ENCODE data around the gene NADK2. TPM values are rescaled to one million over a fixed set of nuclear protein-coding genes. Genes with fewer than 3 reads are reported as not detected.

Gene NADK2
- total RNA-seq, 1 experiment from 2014 or later = 12.2 TPM

DNA sequence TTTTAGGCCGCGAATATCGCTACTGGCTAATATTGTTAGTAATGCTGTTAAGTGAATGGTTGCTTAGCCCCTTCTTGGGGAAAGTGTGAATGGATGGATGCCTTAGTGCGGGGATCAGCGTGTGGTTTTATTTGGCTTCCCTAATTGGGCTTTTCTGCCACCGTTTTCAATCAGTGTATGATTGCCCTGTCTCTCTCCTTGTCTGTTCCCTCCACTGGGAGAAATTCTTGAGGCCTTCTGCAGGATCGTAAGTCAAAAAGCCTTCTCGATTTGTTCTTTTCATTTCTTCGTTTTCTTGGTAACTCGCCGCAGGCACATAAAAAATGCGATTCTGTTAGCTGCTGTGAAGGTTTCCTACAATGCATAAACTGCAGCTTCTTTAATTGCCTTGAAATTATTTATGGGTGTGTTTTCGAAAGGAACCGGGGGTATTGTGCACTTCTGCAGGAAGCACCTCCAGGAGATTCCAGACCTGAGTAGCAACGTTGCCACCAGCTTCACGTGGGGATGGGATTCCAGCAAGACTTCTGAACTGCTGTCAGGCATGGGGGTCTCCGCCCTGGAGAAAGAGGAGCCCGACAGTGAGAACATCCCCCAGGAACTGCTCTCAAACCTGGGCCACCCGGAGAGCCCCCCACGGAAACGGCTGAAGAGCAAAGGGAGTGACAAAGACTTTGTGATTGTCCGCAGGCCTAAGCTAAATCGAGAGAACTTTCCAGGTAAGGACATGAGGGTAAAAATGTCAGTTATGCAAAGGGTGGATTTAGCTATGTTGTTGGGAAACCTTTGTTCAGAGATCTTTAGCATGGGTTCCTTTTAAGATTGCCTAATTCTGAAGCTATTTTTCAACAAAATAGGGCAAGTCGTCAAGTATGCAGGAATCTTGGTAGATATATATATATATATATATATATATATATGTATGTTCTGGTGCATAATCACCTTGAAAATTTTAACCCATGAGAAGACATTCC lies 89.1 kb downstream of the NADK2 start:
- no peak overlapping the region for H3K23ac ChIP-seq (ENCODE audit: insufficient read length, low read depth, low read length)
- no peak overlapping the region for H3K4ac ChIP-seq (ENCODE audit: low read depth, low read length)
- no peaks in the 10 kb centered on the region for H3K4me1 ChIP-seq (ENCODE audit: insufficient read depth, low read length)
- Mint-ChIP-seq H3K9me3 (0 out of 5 replicates have a peak, but pooled peaks cover 0 to 3% of the 10 kb centered on the region in 2 experiments), H3K27ac (peak overlapping the region; percentile 43 to 92 (median 74)), H3K27me3 (ENCODE audit: low read depth) (no peaks in the 10 kb centered on the region), H3K36me3 (ENCODE audit: insufficient read depth in 1 of 3, low read depth in 3 of 3) (peaks cover 19 to 45% (median 42%) of the 10 kb centered on the region in 3 experiments; a peak in 6 of 7 replicates), H3K4me1 (peaks cover 21 to 32% of the 10 kb centered on the region in 2 experiments), H3K4me3 (peak overlapping the region; percentile 88 to 95)
- H3K4me2 ChIP-seq (ENCODE audit: insufficient read depth, insufficient read length, low read length) = peak overlapping the region; percentile 92
- H3K27ac ChIP-seq (ENCODE audit: insufficient read length, low read depth, low read length) = no peak overlapping the region
- no peak overlapping the region for H4K8ac ChIP-seq (replicated peaks; ENCODE audit: insufficient read length, low read depth, low read length)
- H2BK5ac ChIP-seq (ENCODE audit: insufficient read length, low read length) = no peak overlapping the region
- no CpG with 5 or more reads among the region's 24 CpGs for WGBS (ENCODE audit: extremely low coverage, insufficient read length, low lambda C conversion rate)
- no peak overlapping the region for H3K56ac ChIP-seq (ENCODE audit: insufficient read length, low read depth, low read length)
- no peak overlapping the region for H2BK12ac ChIP-seq (ENCODE audit: insufficient read length, low read depth, low read length)
- TF ChIP-seq, protein P1, sequence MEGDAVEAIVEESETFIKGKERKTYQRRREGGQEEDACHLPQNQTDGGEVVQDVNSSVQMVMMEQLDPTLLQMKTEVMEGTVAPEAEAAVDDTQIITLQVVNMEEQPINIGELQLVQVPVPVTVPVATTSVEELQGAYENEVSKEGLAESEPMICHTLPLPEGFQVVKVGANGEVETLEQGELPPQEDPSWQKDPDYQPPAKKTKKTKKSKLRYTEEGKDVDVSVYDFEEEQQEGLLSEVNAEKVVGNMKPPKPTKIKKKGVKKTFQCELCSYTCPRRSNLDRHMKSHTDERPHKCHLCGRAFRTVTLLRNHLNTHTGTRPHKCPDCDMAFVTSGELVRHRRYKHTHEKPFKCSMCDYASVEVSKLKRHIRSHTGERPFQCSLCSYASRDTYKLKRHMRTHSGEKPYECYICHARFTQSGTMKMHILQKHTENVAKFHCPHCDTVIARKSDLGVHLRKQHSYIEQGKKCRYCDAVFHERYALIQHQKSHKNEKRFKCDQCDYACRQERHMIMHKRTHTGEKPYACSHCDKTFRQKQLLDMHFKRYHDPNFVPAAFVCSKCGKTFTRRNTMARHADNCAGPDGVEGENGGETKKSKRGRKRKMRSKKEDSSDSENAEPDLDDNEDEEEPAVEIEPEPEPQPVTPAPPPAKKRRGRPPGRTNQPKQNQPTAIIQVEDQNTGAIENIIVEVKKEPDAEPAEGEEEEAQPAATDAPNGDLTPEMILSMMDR (conservative IDR thresholded peaks at IDR 0.05) = no peak
- peak overlapping the region; percentile 52; the same call in 1 of the 2 replicates for H3K14ac ChIP-seq (ENCODE audit: insufficient read depth, low read length)
- no peak overlapping the region for H2BK15ac ChIP-seq (ENCODE audit: low read depth, low read length)
- no peak for DNase-seq
- no peak overlapping the region for H2AK5ac ChIP-seq (ENCODE audit: insufficient read length, low read length)
- peaks cover 4% of the 10 kb centered on the region; the same call in 1 of the 2 replicates for H3K79me2 ChIP-seq (ENCODE audit: insufficient read depth, low read length)
- H3T11ph ChIP-seq (ENCODE audit: low read length) = no peak overlapping the region
- no peaks in the 10 kb centered on the region for H3K9me3 ChIP-seq (ENCODE audit: control insufficient read depth, low read depth, low read length)
- H3K18ac ChIP-seq (ENCODE audit: insufficient read length, low read depth, low read length) = no peak overlapping the region
- H3K23me2 ChIP-seq (ENCODE audit: insufficient read length, low read depth, low read length, poor library complexity, severe bottlenecking) = peaks cover 11% of the 10 kb centered on the region
- H4K5ac ChIP-seq (ENCODE audit: insufficient read length, low read depth, low read length) = no peak overlapping the region
- H4K91ac ChIP-seq (ENCODE audit: insufficient read length, low read depth, low read length) = no peak overlapping the region
- H3K79me1 ChIP-seq (ENCODE audit: insufficient read depth, low read depth, low read length, poor library complexity, severe bottlenecking) = peaks cover 8% of the 10 kb centered on the region
- no peak overlapping the region for H2BK20ac ChIP-seq (ENCODE audit: low read depth, low read length, poor library complexity, severe bottlenecking)
- H2BK120ac ChIP-seq (ENCODE audit: low read depth, low read length, poor library complexity, severe bottlenecking) = no peak overlapping the region
- peak overlapping the region; percentile 42 for H2AFZ ChIP-seq (ENCODE audit: low read length)
- peak overlapping the region; percentile 96 for H3K9ac ChIP-seq (ENCODE audit: extremely low read depth, insufficient read length, low read length)
- H3K27me3 ChIP-seq (ENCODE audit: insufficient read depth, low read length) = no peaks in the 10 kb centered on the region
- no peaks in the 10 kb centered on the region for H4K20me1 ChIP-seq (ENCODE audit: control insufficient read depth, insufficient read depth, insufficient read length)
